HepG2 (cell line): ENCODE measurements around the gene RNASE12. TPM values are rescaled to one million over a fixed set of nuclear protein-coding genes. Genes with fewer than 3 reads are reported as not detected.

Source experiments
- JARID2 ChIP-seq: sonication (generic); formaldehyde crosslinking; IDR thresholded peaks from 2 replicates; pipeline ENCODE4 v1.8.1; 2023; ENCODE audit warnings: missing genetic modification reagents, inconsistent platforms; ENCODE audit not compliant: insufficient replicate concordance
- JUND ChIP-seq: sonication (generic); formaldehyde crosslinking; IDR thresholded peaks from 2 replicates; pipeline ENCODE4 v1.8.0; 2022; ENCODE audit warnings: mild to moderate bottlenecking, missing genetic modification reagents
- KDM5B ChIP-seq: sonication (generic); formaldehyde crosslinking; IDR thresholded peaks from 2 replicates; pipeline ENCODE4 v1.4.0; 2020; ENCODE audit warnings: missing genetic modification reagents, mild to moderate bottlenecking, borderline replicate concordance
- MYC ChIP-seq: sonication (generic); formaldehyde crosslinking; IDR thresholded peaks from 2 replicates; pipeline ENCODE4 v1.9.0; 2021; ENCODE audit warnings: missing genetic modification reagents, borderline replicate concordance
- PRDM10 ChIP-seq: sonication (generic); formaldehyde crosslinking; IDR thresholded peaks from 2 replicates; pipeline ENCODE4 v1.4.0; 2020; ENCODE audit warnings: low read depth, missing genetic modification reagents
- RBM22 ChIP-seq: fragments of 200-400 bp; formaldehyde crosslinking; optimal IDR thresholded peaks from 2 replicates; pipeline ENCODE3; 2017; ENCODE audit warnings: mild to moderate bottlenecking, low read length, moderate library complexity
- TBL1XR1 ChIP-seq: fragments of 150-350 bp; IDR thresholded peaks from 2 replicates; pipeline ENCODE4 v1.6.1; 2014; ENCODE audit warnings: borderline replicate concordance, low read length; ENCODE audit not compliant: partially characterized antibody
- ZNF296 ChIP-seq: sonication (generic); formaldehyde crosslinking; conservative IDR thresholded peaks from 2 replicates; pipeline ENCODE4 v1.5.0; 2020; ENCODE audit warnings: mild to moderate bottlenecking, missing genetic modification reagents
- ZNF430 ChIP-seq: sonication (generic); formaldehyde crosslinking; IDR thresholded peaks from 2 replicates; pipeline ENCODE4 v1.9.0; 2021; ENCODE audit warnings: mild to moderate bottlenecking, missing genetic modification reagents
- polyA plus RNA-seq, 8 experiments: library from polyadenylated mRNA; depleted of rRNA in 3 of 8; stranded (reverse) in 7 of 8; unstranded in 1 of 8; fragments of >200 nt; fragmentation: Illumina TruSeq in 4 of 8; extraction: Trizol in 4 of 8; gene quantifications; 2 replicates each; pipeline versions ENCODE4 v1.2.1 to v1.2.3, GENCODE V29; 2011 to 2016; ENCODE audit warnings: low read depth in 4 of 8, missing spikeins in 1 of 8, mixed read lengths in 1 of 8; ENCODE audit not compliant: insufficient read depth in 1 of 8
- total RNA-seq, 5 experiments: library from RNA; depleted of rRNA; stranded (reverse); fragments of >200 nt; fragmentation: Illumina TruSeq; extraction: Trizol; gene quantifications; 2 replicates each; pipeline ENCODE4 v1.2.3, GENCODE V29; 2016; ENCODE audit warnings: low read depth in 1 of 5
- TF ChIP-seq, protein P1 (sequence below), 2 experiments: fragments of 450-650 bp in 1 of 2; sonication (generic) in 1 of 2; formaldehyde crosslinking in 1 of 2; IDR thresholded peaks; 2 replicates each; pipeline versions ENCODE4 v1.6.1 to v1.8.0; 2016 to 2022; ENCODE audit warnings: antibody characterized with exemption in 1 of 2, mild to moderate bottlenecking in 1 of 2, missing genetic modification reagents in 1 of 2
- TF ChIP-seq, protein P2 (sequence below): sonication (generic); formaldehyde crosslinking; IDR thresholded peaks from 2 replicates; pipeline ENCODE4 v1.4.0; 2020; ENCODE audit warnings: missing genetic modification reagents

Gene RNASE12
- total and polyA plus RNA-seq, 2 of the 13 experiments (the other 11 are each of a cell fraction or from before 2014, with no cell fraction given): not detected

DNA sequence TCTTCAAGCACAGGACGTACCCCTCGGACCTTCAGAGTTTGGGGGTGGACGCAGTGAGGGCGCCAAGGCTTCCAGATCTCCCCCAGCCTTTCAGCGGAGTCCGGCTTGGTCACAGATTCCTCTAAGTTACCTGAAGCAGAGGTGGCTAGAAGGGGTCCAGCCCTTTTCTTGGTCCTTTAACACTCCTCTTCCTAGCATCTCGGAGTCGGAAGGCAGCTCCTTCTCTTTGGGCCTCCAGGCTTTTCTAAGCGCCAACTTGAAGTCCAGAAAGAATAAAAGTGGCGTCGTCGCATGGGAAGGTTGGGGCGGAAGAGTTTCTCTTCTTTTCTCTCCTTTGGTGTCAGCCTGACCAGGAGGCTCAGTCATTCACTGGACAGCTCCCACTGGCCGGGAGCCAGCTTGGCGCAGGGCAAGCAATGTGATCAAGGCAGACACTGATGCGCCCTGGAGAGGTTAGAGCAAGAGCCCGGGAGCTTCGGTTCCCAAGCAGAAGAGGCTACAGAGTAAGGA lies 40.8 kb upstream of the RNASE12 start (continued):
- TF ChIP-seq, protein P1, sequence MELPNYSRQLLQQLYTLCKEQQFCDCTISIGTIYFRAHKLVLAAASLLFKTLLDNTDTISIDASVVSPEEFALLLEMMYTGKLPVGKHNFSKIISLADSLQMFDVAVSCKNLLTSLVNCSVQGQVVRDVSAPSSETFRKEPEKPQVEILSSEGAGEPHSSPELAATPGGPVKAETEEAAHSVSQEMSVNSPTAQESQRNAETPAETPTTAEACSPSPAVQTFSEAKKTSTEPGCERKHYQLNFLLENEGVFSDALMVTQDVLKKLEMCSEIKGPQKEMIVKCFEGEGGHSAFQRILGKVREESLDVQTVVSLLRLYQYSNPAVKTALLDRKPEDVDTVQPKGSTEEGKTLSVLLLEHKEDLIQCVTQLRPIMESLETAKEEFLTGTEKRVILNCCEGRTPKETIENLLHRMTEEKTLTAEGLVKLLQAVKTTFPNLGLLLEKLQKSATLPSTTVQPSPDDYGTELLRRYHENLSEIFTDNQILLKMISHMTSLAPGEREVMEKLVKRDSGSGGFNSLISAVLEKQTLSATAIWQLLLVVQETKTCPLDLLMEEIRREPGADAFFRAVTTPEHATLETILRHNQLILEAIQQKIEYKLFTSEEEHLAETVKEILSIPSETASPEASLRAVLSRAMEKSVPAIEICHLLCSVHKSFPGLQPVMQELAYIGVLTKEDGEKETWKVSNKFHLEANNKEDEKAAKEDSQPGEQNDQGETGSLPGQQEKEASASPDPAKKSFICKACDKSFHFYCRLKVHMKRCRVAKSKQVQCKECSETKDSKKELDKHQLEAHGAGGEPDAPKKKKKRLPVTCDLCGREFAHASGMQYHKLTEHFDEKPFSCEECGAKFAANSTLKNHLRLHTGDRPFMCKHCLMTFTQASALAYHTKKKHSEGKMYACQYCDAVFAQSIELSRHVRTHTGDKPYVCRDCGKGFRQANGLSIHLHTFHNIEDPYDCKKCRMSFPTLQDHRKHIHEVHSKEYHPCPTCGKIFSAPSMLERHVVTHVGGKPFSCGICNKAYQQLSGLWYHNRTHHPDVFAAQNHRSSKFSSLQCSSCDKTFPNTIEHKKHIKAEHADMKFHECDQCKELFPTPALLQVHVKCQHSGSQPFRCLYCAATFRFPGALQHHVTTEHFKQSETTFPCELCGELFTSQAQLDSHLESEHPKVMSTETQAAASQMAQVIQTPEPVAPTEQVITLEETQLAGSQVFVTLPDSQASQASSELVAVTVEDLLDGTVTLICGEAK (IDR thresholded peaks at IDR 0.05): no peak
- TF ChIP-seq, protein P1 (CRISPR knock-in tag; IDR thresholded peaks at IDR 0.05): no peak
- TF ChIP-seq RBM22: no peak
- TF ChIP-seq, protein P2, sequence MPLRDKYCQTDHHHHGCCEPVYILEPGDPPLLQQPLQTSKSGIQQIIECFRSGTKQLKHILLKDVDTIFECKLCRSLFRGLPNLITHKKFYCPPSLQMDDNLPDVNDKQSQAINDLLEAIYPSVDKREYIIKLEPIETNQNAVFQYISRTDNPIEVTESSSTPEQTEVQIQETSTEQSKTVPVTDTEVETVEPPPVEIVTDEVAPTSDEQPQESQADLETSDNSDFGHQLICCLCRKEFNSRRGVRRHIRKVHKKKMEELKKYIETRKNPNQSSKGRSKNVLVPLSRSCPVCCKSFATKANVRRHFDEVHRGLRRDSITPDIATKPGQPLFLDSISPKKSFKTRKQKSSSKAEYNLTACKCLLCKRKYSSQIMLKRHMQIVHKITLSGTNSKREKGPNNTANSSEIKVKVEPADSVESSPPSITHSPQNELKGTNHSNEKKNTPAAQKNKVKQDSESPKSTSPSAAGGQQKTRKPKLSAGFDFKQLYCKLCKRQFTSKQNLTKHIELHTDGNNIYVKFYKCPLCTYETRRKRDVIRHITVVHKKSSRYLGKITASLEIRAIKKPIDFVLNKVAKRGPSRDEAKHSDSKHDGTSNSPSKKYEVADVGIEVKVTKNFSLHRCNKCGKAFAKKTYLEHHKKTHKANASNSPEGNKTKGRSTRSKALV (CRISPR knock-in tag): peak; percentile 84; the same call in 1 of the 2 replicates
- no peak for TF ChIP-seq TBL1XR1
- 0 out of 2 replicates have a peak, but pooled peaks have one; percentile 5 for TF ChIP-seq PRDM10 (CRISPR knock-in tag)
- TF ChIP-seq MYC (CRISPR knock-in tag): no peak
- no peak for TF ChIP-seq ZNF296 (CRISPR knock-in tag)
- TF ChIP-seq JUND (CRISPR knock-in tag): 0 out of 2 replicates have a peak, but pooled peaks have one; percentile 20
- peak; percentile 14; the same call in 1 of the 2 replicates for TF ChIP-seq KDM5B (CRISPR knock-in tag)
- TF ChIP-seq ZNF430 (CRISPR knock-in tag): peak; percentile 20; the same call in 1 of the 2 replicates
- no peak for TF ChIP-seq JARID2
